Neural cell (in vitro differentiated cells): ENCODE results near the gene HSDL2.

Experiments used
- MXI1 ChIP-seq: fragments of 450-650 bp; conservative IDR thresholded peaks from 2 replicates; pipeline ENCODE4 v1.6.1; 2014; ENCODE audit warnings: antibody characterized with exemption, mild to moderate bottlenecking; ENCODE audit not compliant: poor library complexity, severe bottlenecking
- POLR2AphosphoS5 ChIP-seq: IDR thresholded peaks from 2 replicates; pipeline ENCODE4 v1.6.1; 2012
- TF ChIP-seq, protein P1 (sequence below): fragments of 450-650 bp; IDR thresholded peaks from 2 replicates; pipeline ENCODE4 v1.5.1; 2014; ENCODE audit warnings: antibody characterized with exemption, mild to moderate bottlenecking, moderate library complexity; ENCODE audit not compliant: poor library complexity, severe bottlenecking

DNA sequence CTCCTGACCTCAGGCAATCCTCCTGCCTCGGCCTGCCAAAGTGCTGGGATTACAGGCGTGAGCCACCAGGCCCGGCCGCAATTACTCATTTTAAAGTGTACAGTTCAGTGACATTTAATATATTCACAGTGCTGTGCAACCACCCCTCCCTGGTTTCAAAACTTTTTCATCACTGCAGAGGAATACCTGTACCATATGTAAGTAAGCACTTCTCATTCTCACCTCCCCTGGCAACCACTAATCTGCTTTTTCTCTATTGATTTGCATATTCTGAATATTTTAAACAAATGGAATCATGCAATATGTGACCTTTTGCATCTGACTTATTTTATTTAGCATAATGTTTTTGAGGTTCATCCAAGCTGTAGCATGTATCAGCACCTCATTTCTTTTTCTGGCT lies 85.4 kb downstream of the HSDL2 start:
- no peak for TF ChIP-seq POLR2AphosphoS5
- no peak for TF ChIP-seq MXI1
- TF ChIP-seq, protein P1, sequence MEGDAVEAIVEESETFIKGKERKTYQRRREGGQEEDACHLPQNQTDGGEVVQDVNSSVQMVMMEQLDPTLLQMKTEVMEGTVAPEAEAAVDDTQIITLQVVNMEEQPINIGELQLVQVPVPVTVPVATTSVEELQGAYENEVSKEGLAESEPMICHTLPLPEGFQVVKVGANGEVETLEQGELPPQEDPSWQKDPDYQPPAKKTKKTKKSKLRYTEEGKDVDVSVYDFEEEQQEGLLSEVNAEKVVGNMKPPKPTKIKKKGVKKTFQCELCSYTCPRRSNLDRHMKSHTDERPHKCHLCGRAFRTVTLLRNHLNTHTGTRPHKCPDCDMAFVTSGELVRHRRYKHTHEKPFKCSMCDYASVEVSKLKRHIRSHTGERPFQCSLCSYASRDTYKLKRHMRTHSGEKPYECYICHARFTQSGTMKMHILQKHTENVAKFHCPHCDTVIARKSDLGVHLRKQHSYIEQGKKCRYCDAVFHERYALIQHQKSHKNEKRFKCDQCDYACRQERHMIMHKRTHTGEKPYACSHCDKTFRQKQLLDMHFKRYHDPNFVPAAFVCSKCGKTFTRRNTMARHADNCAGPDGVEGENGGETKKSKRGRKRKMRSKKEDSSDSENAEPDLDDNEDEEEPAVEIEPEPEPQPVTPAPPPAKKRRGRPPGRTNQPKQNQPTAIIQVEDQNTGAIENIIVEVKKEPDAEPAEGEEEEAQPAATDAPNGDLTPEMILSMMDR, result no peak
